Omental fat pad (tissue), 4 donors: ENCODE results near the gene PLEKHH3. TPM values are rescaled to one million over a fixed set of nuclear protein-coding genes. Genes with fewer than 3 reads are reported as not detected.

Source experiments
- ATAC-seq: fragments of 150-250 bp; one replicate; pipeline ENCODE4 v1.9.1; 2016; ENCODE audit warnings: mild to moderate bottlenecking, moderate library complexity; ENCODE audit not compliant: low FRiP score
- DNase-seq: peaks from one replicate; pipeline ENCODE4 v3.0.0-alpha.2; 2019; ENCODE audit warnings: low spot score
- CTCF ChIP-seq, 3 donors: fragments of 450-650 bp; IDR thresholded peaks; one replicate each; pipeline ENCODE4 v1.5.1; 2016 to 2017; ENCODE audit warnings: antibody characterized with exemption in 3 of 3, mild to moderate bottlenecking in 3 of 3, moderate library complexity in 2 of 3
- total RNA-seq, 4 donors: library from RNA; depleted of rRNA; stranded (reverse); fragments of >200 nt; gene quantifications; one replicate each; pipeline ENCODE4 v1.1.0, GENCODE V29; 2016

Gene PLEKHH3
- total RNA-seq, 4 donors from 2014 or later: 3.8 to 29.6 (median 12.1) TPM

DNA sequence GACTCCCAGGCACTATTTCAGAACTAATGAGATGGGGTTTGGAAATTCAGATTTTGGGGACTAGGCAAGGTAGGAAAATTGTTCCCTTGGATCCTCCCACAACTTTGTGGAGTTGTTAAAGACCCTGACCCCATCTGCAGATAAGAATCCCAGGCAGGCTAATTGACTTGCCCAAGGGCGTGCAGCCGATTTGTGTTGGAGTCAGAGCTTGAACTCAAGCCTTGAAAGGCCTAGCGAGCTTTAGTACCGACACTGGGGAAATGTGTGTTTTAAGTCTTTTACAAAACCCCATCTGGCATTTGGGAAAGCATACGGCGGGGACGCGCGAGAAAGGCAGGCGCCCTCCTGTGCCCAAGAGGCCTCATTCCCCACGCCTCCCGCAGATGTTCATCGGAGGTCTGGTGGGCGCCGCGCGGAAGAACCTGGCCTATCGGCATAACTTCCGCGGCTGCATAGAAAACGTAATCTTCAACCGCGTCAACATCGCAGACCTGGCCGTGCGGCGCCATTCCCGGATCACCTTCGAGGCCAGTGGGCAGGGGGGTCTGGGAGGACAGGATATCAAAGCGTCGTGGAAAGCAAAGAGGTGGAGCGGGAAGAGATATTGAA lies 9.8 kb upstream of the PLEKHH3 start:
- no peak for DNase-seq
- no peak for TF ChIP-seq CTCF (IDR thresholded peaks at IDR 0.05)
- ATAC-seq: no peak

DNA sequence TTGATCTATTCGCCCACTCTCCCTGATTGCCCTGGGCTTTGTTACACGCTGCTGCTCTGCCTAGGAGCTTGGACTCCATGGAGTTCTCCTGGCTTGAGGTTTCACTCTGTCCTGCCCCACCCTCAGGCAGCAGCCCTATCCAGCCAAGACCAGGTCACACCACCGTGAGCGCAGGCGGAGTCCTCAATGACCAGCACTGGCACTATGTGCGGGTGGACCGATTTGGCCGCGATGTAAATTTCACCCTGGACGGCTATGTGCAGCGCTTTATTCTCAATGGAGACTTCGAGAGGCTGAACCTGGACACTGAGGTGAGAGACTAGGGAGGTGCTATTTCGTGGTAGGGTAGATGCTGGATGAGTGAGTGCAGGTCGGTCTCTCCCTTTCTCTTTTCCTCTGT lies 9.0 kb upstream of the PLEKHH3 start:
- ATAC-seq: no peak
- no peak for TF ChIP-seq CTCF (IDR thresholded peaks at IDR 0.05)
- DNase-seq: no peak

GRCh38 chr17:42684929-42685556 lies 8.2 kb upstream of the PLEKHH3 start:
- no peak for TF ChIP-seq CTCF (IDR thresholded peaks at IDR 0.05)
- no peak for DNase-seq
- ATAC-seq: no peak

DNA sequence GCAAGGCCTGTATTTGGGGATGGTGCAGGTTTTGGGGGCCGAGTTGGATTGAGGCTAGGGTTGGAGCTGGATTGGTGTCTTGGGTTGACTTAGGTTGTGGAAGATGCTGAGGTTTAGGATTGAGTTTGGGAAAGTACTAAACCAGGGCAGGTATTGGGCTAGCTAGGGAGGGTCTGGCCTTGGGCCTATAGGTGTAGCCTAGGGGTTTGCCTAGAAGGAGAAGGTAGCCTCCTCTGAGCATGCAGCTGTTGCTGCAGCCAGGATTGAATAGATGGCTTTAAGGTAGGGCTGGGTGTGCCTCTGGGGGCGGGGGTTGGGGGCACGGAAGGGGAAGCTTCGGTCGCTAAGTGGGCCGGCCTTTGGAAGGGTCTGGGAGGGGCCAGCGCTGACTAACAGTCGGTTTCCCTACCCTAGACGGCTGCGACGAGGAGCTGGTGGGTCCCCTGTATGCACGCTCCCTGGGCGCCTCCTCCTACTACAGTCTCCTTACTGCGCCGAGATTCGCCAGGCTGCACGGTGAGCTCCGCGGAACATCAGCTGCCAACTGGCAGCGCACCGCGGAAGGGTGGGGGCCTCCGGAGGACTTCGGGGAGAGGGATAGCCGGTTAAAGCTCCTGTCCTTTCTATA lies 6.7 kb upstream of the PLEKHH3 start:
- TF ChIP-seq CTCF (IDR thresholded peaks at IDR 0.05): no peak
- DNase-seq (no peak), ATAC-seq (no peak)

- peak; percentile 18 for ATAC-seq
- TF ChIP-seq CTCF (IDR thresholded peaks at IDR 0.05): no peak
- no peak for DNase-seq
Measured at GRCh38 chr17:42682722-42683403, 6.1 kb upstream of the PLEKHH3 start.

DNA sequence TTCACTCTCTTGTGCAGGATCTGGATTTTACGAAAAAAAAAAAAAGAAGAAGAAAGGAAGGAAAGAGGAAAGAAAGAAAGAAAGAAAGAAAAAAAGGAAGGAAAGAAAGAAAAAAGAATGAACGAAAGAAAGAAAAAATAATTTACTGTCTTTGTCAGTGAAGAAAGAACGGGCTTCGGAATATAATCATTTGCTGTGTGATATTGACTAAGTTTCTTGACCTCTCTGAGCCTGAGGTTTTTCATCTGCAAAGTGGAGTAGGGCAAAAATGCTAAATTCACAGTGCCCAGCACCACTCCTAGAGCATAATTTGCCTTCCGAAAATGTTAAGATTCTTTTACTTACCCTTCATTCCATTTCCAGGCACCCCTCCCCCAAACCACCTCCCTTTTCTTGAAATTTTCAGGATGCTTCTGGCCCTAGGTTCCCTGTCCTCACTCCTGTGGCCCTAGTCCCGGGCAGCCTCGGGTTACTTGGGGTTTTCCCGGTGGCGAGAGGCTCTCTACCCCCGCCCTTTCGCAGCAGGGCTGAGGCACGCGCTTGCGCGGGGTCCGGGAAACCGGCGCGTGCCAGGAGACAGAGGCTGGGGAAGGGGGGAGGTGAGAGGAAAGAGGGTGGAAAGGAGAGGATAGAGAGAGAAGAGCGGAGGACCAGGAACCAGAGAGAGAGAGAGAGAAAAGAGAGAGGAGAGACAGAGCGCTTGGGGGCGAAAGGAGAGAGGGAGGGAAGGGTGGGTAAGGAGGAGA lies 5.4 kb upstream of the PLEKHH3 start, which contains the start of gene CNTNAP1:
Gene CNTNAP1, plus strand, starts transcription at position 556 of the 746 bp plus-strand sequence. CDS start 299 bp downstream, outside the sequence.
- no peak for DNase-seq
- peak; percentile 58 for ATAC-seq

More for the DNA sequence above, 5.4 kb upstream of the PLEKHH3 start, which contains the start of gene CNTNAP1:
- TF ChIP-seq CTCF (IDR thresholded peaks at IDR 0.05): no peak
